Measurements from ENCODE around the gene GCGR. TPM values are rescaled to one million over a fixed set of nuclear protein-coding genes. Genes with fewer than 3 reads are reported as not detected.

Gene GCGR
- total and polyA plus RNA-seq, 2 of the 13 experiments (the other 11 are each of a cell fraction or from before 2014, with no cell fraction given) = 0.04 to 0.13 TPM

DNA sequence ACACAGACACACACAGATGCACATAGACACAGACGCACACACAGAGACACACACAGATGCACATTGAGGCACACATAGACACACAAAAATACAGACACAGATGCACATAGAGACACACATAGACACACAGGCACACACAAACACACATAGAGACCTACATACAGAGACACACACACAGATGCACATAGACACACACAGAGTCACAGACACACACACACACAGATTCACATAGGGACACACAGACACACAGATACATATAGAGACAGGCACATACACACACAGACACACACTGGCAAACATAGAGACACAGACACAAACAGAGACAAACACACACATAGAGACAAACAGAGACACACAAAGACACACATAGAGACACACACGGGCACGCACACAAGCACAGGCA lies 9.9 kb upstream of the GCGR start (continued):
- TF ChIP-seq, protein P1, sequence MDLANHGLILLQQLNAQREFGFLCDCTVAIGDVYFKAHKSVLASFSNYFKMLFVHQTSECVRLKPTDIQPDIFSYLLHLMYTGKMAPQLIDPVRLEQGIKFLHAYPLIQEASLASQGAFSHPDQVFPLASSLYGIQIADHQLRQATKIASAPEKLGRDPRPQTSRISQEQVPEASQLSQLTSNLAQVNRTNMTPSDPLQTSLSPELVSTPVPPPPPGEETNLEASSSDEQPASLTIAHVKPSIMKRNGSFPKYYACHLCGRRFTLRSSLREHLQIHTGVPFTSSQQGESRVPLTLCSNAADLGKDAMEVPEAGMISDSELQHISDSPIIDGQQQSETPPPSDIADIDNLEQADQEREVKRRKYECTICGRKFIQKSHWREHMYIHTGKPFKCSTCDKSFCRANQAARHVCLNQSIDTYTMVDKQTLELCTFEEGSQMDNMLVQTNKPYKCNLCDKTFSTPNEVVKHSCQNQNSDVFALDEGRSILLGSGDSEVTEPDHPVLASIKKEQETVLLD (CRISPR knock-in tag; IDR thresholded peaks at IDR 0.05; ENCODE audit: low read depth) = no peak
- no peak for TF ChIP-seq ZMYM3 (CRISPR knock-in tag; IDR thresholded peaks at IDR 0.05)
- no peak for TF ChIP-seq ZBTB25 (CRISPR knock-in tag; IDR thresholded peaks at IDR 0.05)

DNA sequence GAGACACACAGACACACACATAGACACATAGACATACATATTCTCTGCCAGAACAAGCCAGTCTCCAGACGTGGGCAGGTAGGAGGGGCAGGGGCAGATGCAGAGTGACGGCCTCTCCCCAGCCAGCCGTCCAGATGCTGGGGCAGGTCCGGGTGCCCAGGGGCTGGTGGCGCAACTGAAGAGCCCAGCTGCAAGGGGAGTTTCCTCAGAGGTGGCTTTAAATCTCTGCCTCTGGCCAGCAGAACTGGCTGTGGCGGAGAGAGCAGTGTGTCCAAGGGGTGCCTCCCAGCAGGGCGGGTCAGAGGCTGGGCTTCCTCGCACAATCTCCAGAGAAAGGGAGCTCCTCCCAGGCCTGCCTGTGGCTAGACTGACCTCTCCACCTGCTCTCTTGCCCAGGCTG lies 9.4 kb upstream of the GCGR start:
- Histone ChIP-seq H3K9me3 (ENCODE audit: low read length) (no peaks in the 10 kb centered on the region), H3K79me2 (ENCODE audit: insufficient read depth, low read length) (no peaks in the 10 kb centered on the region), H2AFZ (ENCODE audit: low read length) (no peak overlapping the region), H3K9ac (ENCODE audit: insufficient read depth, low read depth, low read length) (no peak overlapping the region; the same call in 1 of the 2 replicates), H3K27ac (ENCODE audit: extremely low read length, insufficient read depth, low read length) (no peak overlapping the region), H3K27me3 (ENCODE audit: control insufficient read depth in 1 of 2, insufficient read depth in 2 of 2, low read length in 2 of 2) (peaks cover 1 to 12% of the 10 kb centered on the region in 2 experiments; a peak in 4 of 5 replicates), H3K4me3 (replicated peaks in 1 of 3; ENCODE audit: insufficient read depth in 1 of 3, low read depth in 2 of 3, low read length in 3 of 3) (no peak overlapping the region; a peak in 1 of 6 replicates), H3K4me1 (ENCODE audit: insufficient read depth, low read length) (peaks cover 19% of the 10 kb centered on the region), H3K4me2 (ENCODE audit: low read depth, low read length) (no peak overlapping the region), H4K20me1 (ENCODE audit: insufficient read depth, low read length) (no peaks in the 10 kb centered on the region), H3K36me3 (replicated peaks in 1 of 2; ENCODE audit: control insufficient read depth in 1 of 2, insufficient read depth in 2 of 2, low read length in 2 of 2) (no peaks in the 10 kb centered on the region)
- DNase-seq (ENCODE audit: low spot score) (no peak), ATAC-seq (peak; percentile 98), FAIRE-seq (no peak)
- CTCF ChIA-PET (ENCODE audit: low intra/inter-chr PET ratio, low total read pairs) = no interaction called here
- no TSS peak for BruUV-seq (replicated peaks)
- in situ Hi-C loops (cut with HindIII; ENCODE audit: extremely low pct_ligation_motif_present, low pct_unique_long_range_greater_than_20kb) (no loop called here), intact Hi-C loops (cut with micrococcal nuclease; ENCODE audit: unreplicated experiment) (no loop called here)
- WGBS (ENCODE audit: low lambda C conversion rate) = 6% methylated on average over 8 of the region's 8 CpGs
- POLR2A ChIA-PET = interaction anchor here (0.7 to 1.1 kb wide), 2 partner anchors 39 to 91 kb away, joined by 3 to 9 read pairs; partner anchors contain the start of genes MCRIP1 and MRPL12
- TF ChIP-seq CBX1 (IDR thresholded peaks at IDR 0.05; ENCODE audit: low read depth) (no peak), GABPB1 (CRISPR knock-in tag; IDR thresholded peaks at IDR 0.05) (0 out of 2 replicates have a peak, but pooled peaks have one; percentile 16), CHD4 (IDR thresholded peaks at IDR 0.05; ENCODE audit: borderline replicate concordance, low read length) (peak; percentile 26; the same call in 1 of the 2 replicates)
- TF ChIP-seq, protein P2, sequence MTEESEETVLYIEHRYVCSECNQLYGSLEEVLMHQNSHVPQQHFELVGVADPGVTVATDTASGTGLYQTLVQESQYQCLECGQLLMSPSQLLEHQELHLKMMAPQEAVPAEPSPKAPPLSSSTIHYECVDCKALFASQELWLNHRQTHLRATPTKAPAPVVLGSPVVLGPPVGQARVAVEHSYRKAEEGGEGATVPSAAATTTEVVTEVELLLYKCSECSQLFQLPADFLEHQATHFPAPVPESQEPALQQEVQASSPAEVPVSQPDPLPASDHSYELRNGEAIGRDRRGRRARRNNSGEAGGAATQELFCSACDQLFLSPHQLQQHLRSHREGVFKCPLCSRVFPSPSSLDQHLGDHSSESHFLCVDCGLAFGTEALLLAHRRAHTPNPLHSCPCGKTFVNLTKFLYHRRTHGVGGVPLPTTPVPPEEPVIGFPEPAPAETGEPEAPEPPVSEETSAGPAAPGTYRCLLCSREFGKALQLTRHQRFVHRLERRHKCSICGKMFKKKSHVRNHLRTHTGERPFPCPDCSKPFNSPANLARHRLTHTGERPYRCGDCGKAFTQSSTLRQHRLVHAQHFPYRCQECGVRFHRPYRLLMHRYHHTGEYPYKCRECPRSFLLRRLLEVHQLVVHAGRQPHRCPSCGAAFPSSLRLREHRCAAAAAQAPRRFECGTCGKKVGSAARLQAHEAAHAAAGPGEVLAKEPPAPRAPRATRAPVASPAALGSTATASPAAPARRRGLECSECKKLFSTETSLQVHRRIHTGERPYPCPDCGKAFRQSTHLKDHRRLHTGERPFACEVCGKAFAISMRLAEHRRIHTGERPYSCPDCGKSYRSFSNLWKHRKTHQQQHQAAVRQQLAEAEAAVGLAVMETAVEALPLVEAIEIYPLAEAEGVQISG (CRISPR knock-in tag; IDR thresholded peaks at IDR 0.05) = 0 out of 2 replicates have a peak, but pooled peaks have one; percentile 43
- TF ChIP-seq, protein P3, sequence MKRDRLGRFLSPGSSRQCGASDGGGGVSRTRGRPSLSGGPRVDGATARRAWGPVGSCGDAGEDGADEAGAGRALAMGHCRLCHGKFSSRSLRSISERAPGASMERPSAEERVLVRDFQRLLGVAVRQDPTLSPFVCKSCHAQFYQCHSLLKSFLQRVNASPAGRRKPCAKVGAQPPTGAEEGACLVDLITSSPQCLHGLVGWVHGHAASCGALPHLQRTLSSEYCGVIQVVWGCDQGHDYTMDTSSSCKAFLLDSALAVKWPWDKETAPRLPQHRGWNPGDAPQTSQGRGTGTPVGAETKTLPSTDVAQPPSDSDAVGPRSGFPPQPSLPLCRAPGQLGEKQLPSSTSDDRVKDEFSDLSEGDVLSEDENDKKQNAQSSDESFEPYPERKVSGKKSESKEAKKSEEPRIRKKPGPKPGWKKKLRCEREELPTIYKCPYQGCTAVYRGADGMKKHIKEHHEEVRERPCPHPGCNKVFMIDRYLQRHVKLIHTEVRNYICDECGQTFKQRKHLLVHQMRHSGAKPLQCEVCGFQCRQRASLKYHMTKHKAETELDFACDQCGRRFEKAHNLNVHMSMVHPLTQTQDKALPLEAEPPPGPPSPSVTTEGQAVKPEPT (CRISPR knock-in tag; IDR thresholded peaks at IDR 0.05; ENCODE audit: low read depth) = 0 out of 2 replicates have a peak, but pooled peaks have one; percentile 21

All from HepG2 (cell line).